HUES48 (cell line): ENCODE data around the gene GALT.

ENCODE experiments used
- H3K27ac ChIP-seq: one replicate; pipeline ENCODE4 v1.7.0; 2013; ENCODE audit warnings: low read depth, low read length, inconsistent platforms
- H3K27me3 ChIP-seq: 2 replicates; pipeline ENCODE4 v1.6.1; 2013; ENCODE audit warnings: mild to moderate bottlenecking, low read length; ENCODE audit not compliant: control insufficient read depth, insufficient read depth
- H3K36me3 ChIP-seq: 2 replicates; pipeline ENCODE4 v1.6.1; 2013; ENCODE audit warnings: low read length; ENCODE audit not compliant: control insufficient read depth, insufficient read depth
- H3K4me1 ChIP-seq: 2 replicates; pipeline ENCODE4 v1.6.1; 2013; ENCODE audit warnings: mild to moderate bottlenecking, low read length; ENCODE audit not compliant: control insufficient read depth, insufficient read depth
- H3K4me3 ChIP-seq: 2 replicates; pipeline ENCODE4 v1.5.1; 2013; ENCODE audit warnings: mild to moderate bottlenecking, low read depth, low read length
- H3K9ac ChIP-seq: 2 replicates; pipeline ENCODE4 v1.6.1; 2013; ENCODE audit warnings: mild to moderate bottlenecking, low read depth, low read length, moderate library complexity
- H3K9me3 ChIP-seq: 2 replicates; pipeline ENCODE4 v1.6.1; 2013; ENCODE audit warnings: low read length; ENCODE audit not compliant: control insufficient read depth, insufficient read depth

Gene GALT

GRCh38 chr9:34628656-34629490, 17.6 kb upstream of the GALT start, which contains the start of gene ARID3C:
Gene ARID3C (minus strand): TSS chr9:34629066. CDS start chr9:34628014, 1,052 bp downstream.
- Histone ChIP-seq H3K4me3 (peak within 1 kb of the TSS; percentile 61), H3K9me3 (no peaks in the 10 kb centered on the region), H3K27ac (no peak within 1 kb of the TSS), H3K9ac (no peak within 1 kb of the TSS), H3K4me1 (peaks cover 3% of the 10 kb centered on the region; the same call in 1 of the 2 replicates), H3K36me3 (no peaks in the 10 kb centered on the region), H3K27me3 (peaks cover 91% of the 10 kb centered on the region)

DNA sequence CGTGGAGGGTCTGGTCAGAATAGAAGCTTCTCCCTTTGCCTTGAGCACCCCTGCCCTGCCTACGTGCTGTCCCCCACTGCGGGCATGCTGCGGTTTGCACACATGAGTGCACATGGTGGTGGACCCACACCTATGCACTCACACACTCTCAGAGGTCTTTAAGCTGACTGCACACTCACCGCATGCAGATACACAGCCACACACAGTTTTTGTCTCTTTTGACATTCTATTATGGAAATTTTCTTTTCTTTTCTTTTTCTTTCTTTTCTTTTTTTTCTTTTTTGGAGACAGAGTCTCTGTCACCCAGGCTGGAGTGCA, 17.0 kb upstream of the GALT start:
- Histone ChIP-seq H3K27me3 (peaks cover 85% of the 10 kb centered on the region), H3K36me3 (no peaks in the 10 kb centered on the region), H3K4me3 (peak overlapping the region; percentile 61)

GRCh38 chr9:34630402-34631154, 15.9 kb upstream of the GALT start:
- Histone ChIP-seq H3K27ac (no peak overlapping the region), H3K4me3 (no peak overlapping the region), H3K4me1 (0 out of 2 replicates have a peak, but pooled peaks cover 3% of the 10 kb centered on the region), H3K9ac (no peak overlapping the region), H3K36me3 (peaks cover 8% of the 10 kb centered on the region), H3K27me3 (peaks cover 74% of the 10 kb centered on the region), H3K9me3 (no peaks in the 10 kb centered on the region)

More for the DNA sequence above, 17.0 kb upstream of the GALT start:
- Histone ChIP-seq H3K9ac (no peak overlapping the region), H3K27ac (no peak overlapping the region), H3K9me3 (no peaks in the 10 kb centered on the region), H3K4me1 (peaks cover 3% of the 10 kb centered on the region; the same call in 1 of the 2 replicates)

DNA sequence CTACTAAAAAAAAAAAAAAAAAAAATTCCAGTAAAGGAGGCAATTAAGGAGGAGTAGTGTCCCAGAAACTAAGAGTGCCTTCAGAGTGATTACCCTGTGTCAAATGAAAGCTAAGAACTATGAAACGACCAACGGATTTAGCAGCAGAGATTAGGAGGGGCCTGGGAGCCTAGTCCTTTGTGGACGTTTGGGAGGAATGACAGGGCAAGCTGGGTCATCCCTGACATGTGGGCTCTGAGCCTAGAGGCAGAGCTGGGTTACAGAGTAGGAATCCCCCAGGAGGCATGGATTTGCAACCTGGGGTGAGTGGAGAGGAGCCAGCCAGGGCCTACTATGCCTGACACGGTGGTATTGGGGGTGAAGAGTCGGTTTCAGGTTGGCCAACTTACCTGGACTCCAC, 13.3 kb upstream of the GALT start:
- peaks cover 57% of the 10 kb centered on the region for H3K27me3 ChIP-seq
- no peak overlapping the region for H3K4me3 ChIP-seq
- H3K9ac ChIP-seq = no peak overlapping the region
- no peaks in the 10 kb centered on the region for H3K9me3 ChIP-seq
- peaks cover 8% of the 10 kb centered on the region for H3K4me1 ChIP-seq
- H3K36me3 ChIP-seq = peaks cover 11% of the 10 kb centered on the region
- no peak overlapping the region for H3K27ac ChIP-seq

DNA sequence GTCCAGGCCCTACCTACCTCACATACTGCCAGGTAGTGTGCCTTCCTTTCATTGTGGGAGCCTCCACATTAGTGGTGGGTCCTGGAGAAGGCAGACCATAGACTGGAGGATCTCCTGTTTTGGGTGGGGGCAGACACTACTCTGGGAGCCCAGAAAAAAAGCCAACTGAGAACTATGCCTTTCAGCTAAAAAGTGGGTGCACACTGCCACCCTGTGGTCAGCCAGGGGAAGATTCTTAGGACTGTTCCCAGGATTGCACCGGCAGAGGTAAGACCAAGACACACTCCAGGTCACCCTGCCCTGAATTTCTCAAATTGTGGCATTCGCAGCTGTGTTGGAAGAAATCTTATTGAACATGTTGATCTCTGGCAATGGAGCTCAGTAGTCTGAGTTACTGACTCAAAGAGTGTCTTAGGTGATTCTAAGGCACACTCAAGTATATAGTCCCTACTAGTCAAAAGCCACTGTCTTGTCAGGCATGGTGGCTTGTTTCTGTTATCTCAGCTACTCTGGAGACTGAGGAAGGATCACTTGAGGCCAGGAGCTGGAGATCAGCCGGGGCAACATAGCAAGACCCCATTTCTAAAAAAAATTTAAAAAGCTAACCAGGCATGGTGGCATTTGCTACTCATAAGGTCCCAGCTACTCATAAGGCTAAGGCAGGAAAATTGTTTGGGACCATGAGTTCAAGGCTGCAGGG, 12.5 kb upstream of the GALT start:
- H3K27ac ChIP-seq = no peak overlapping the region

GRCh38 chr9:34634551-34635248, 11.8 kb upstream of the GALT start:
- no peaks in the 10 kb centered on the region for H3K9me3 ChIP-seq
- no peak overlapping the region for H3K4me3 ChIP-seq
- H3K27ac ChIP-seq = no peak overlapping the region
- H3K9ac ChIP-seq = no peak overlapping the region
- peaks cover 8% of the 10 kb centered on the region for H3K4me1 ChIP-seq
- H3K36me3 ChIP-seq = peaks cover 11% of the 10 kb centered on the region
- peaks cover 41% of the 10 kb centered on the region for H3K27me3 ChIP-seq

More for the DNA sequence above, 12.5 kb upstream of the GALT start:
- no peak overlapping the region for H3K9ac ChIP-seq
- H3K27me3 ChIP-seq = peaks cover 48% of the 10 kb centered on the region
- peaks cover 11% of the 10 kb centered on the region for H3K36me3 ChIP-seq
- H3K4me1 ChIP-seq = peaks cover 8% of the 10 kb centered on the region
- H3K9me3 ChIP-seq = no peaks in the 10 kb centered on the region
- H3K4me3 ChIP-seq = no peak overlapping the region

- no peak overlapping the region for H3K9ac ChIP-seq
- H3K27ac ChIP-seq = no peak overlapping the region
- H3K4me1 ChIP-seq = peaks cover 8% of the 10 kb centered on the region
- H3K4me3 ChIP-seq = no peak overlapping the region
- peaks cover 11% of the 10 kb centered on the region for H3K36me3 ChIP-seq
- no peaks in the 10 kb centered on the region for H3K9me3 ChIP-seq
- H3K27me3 ChIP-seq = peaks cover 33% of the 10 kb centered on the region
Observed at GRCh38 chr9:34635556-34635955, 10.9 kb upstream of the GALT start.

GRCh38 chr9:34636791-34637355, 9.6 kb upstream of the GALT start:
- Histone ChIP-seq H3K36me3 (peaks cover 11% of the 10 kb centered on the region), H3K27ac (no peak overlapping the region), H3K4me1 (peaks cover 8% of the 10 kb centered on the region), H3K27me3 (peaks cover 20% of the 10 kb centered on the region), H3K9ac (peak overlapping the region; percentile 63; the same call in 1 of the 2 replicates), H3K9me3 (no peaks in the 10 kb centered on the region), H3K4me3 (peak overlapping the region; percentile 80)

GRCh38 chr9:34637356-34638137, 8.9 kb upstream of the GALT start, which contains the start of gene SIGMAR1:
Gene SIGMAR1 (minus strand): TSS chr9:34637787. CDS start chr9:34637697, 90 bp downstream.
- Histone ChIP-seq H3K27ac (peak within 1 kb of the TSS; percentile 16), H3K4me3 (peak within 1 kb of the TSS; percentile 80), H3K9ac (peak within 1 kb of the TSS; percentile 63; the same call in 1 of the 2 replicates), H3K27me3 (peaks cover 13% of the 10 kb centered on the region; the same call in 1 of the 2 replicates), H3K36me3 (peaks cover 11% of the 10 kb centered on the region), H3K9me3 (no peaks in the 10 kb centered on the region), H3K4me1 (peaks cover 8% of the 10 kb centered on the region)
